Endothelial cell of umbilical vein (primary cell): ENCODE measurements around the gene TTBK1. TPM values are rescaled to one million over a fixed set of nuclear protein-coding genes. Genes with fewer than 3 reads are reported as not detected.

Source experiments
- BruUV-seq: library from RNA; stranded (reverse); fragments of 400-500 nt; replicated peaks from 2 replicates; lab custom pipeline; 2021; lab: Mats Ljungman, UMichigan
- CTCF ChIA-PET: fragments of 300-600, 350-600 bp; sonication (Branson Sonifier 250); formaldehyde crosslinking; loops from one replicate; lab custom pipeline; 2021; ENCODE audit warnings: antibody characterized with exemption, inconsistent platforms; lab: Charles Lee
- POLR2A ChIA-PET: fragments of 300-600, 350-600 bp; sonication (Branson Sonifier 250); formaldehyde crosslinking; loops from one replicate; lab custom pipeline; 2021; ENCODE audit warnings: antibody characterized with exemption, inconsistent platforms; lab: Charles Lee
- DNase-seq: peaks from one replicate; pipeline ENCODE4 v3.0.0-alpha.2; 2011; ENCODE audit warnings: low read depth, low spot score
- FAIRE-seq: peaks from 2 replicates; lab custom pipeline; 2011; peaks lifted over from hg19 to GRCh38; lab: Jason Lieb, UNC
- H2AFZ ChIP-seq: 2 replicates; pipeline ENCODE4 v1.6.0; 2012; ENCODE audit warnings: low read depth, low read length, control low read depth, inconsistent platforms
- H3K27ac ChIP-seq: 2 replicates; pipeline ENCODE4 v1.5.1; 2011; ENCODE audit warnings: low read depth, mild to moderate bottlenecking, control low read depth, low read length, moderate library complexity; ENCODE audit not compliant: insufficient read depth
- H3K27me3 ChIP-seq, 2 experiments: 2 replicates each; pipeline versions ENCODE4 v1.6.0 to v1.6.1; 2011; ENCODE audit warnings: low read length in 2 of 2, mixed read lengths in 1 of 2; ENCODE audit not compliant: control insufficient read depth in 2 of 2, insufficient read depth in 2 of 2
- H3K36me3 ChIP-seq, 2 experiments: 2 replicates in 1 of 2; 3 replicates in 1 of 2; pipeline ENCODE4 v1.5.1; 2011; ENCODE audit warnings: low read length in 2 of 2, mild to moderate bottlenecking in 1 of 2, moderate library complexity in 1 of 2; ENCODE audit not compliant: control insufficient read depth in 2 of 2, insufficient read depth in 2 of 2; ENCODE audit errors: extremely low read depth in 1 of 2
- H3K4me1 ChIP-seq: 3 replicates; pipeline ENCODE4 v1.5.1; 2011; ENCODE audit warnings: mild to moderate bottlenecking, low read length; ENCODE audit not compliant: control insufficient read depth, insufficient read depth; ENCODE audit errors: extremely low read depth
- H3K4me2 ChIP-seq: 2 replicates; pipeline ENCODE4 v1.6.1; 2011; ENCODE audit warnings: low read length, control low read depth, mixed read lengths; ENCODE audit not compliant: insufficient read depth
- H3K4me3 ChIP-seq, 3 experiments: fragments of 200-600 bp in 1 of 3; sonication (generic), shearing (Covaris generic) in 1 of 3; replicated peaks in 1 of 3; 2 replicates each; pipeline ENCODE4 v1.5.1; 2011 to 2016; ENCODE audit warnings: control low read depth in 3 of 3, low read length in 3 of 3, mild to moderate bottlenecking in 2 of 3, inconsistent platforms in 1 of 3, low read depth in 1 of 3, moderate library complexity in 1 of 3; ENCODE audit not compliant: insufficient read depth in 1 of 3
- H3K79me2 ChIP-seq: 2 replicates; pipeline ENCODE4 v1.6.0; 2012; ENCODE audit warnings: low read length, inconsistent platforms; ENCODE audit not compliant: control insufficient read depth, insufficient read depth
- H3K9ac ChIP-seq: replicated peaks from 2 replicates; pipeline ENCODE3; 2011; ENCODE audit warnings: low read length, control low read depth; ENCODE audit not compliant: insufficient read depth; ENCODE audit errors: extremely low read depth
- H3K9me1 ChIP-seq: replicated peaks from 3 replicates; pipeline ENCODE4 v1.6.0; 2011; ENCODE audit warnings: mild to moderate bottlenecking, low read length; ENCODE audit not compliant: control insufficient read depth, insufficient read depth; ENCODE audit errors: extremely low read depth
- H3K9me3 ChIP-seq: replicated peaks from 2 replicates; pipeline ENCODE4 v1.5.1; 2012; ENCODE audit warnings: low read length, inconsistent platforms; ENCODE audit not compliant: control insufficient read depth, insufficient read depth
- H4K20me1 ChIP-seq: replicated peaks from 2 replicates; pipeline ENCODE3; 2011; ENCODE audit warnings: mild to moderate bottlenecking, low read length; ENCODE audit not compliant: control insufficient read depth, insufficient read depth; ENCODE audit errors: extremely low read depth
- EZH2 ChIP-seq: IDR thresholded peaks from 2 replicates; pipeline ENCODE4 v1.6.1; 2012; ENCODE audit warnings: borderline replicate concordance, low read depth, mild to moderate bottlenecking, moderate library complexity, low read length, inconsistent platforms; ENCODE audit not compliant: severe bottlenecking
- FOS ChIP-seq: IDR thresholded peaks from 2 replicates; pipeline ENCODE4 v1.6.1; 2011; ENCODE audit warnings: mild to moderate bottlenecking, low read length, moderate library complexity, borderline replicate concordance; ENCODE audit not compliant: insufficient read depth
- GATA2 ChIP-seq: IDR thresholded peaks from 2 replicates; pipeline ENCODE4 v1.7.0; 2011; ENCODE audit warnings: low read depth, mild to moderate bottlenecking, moderate library complexity, mixed read lengths, low read length; ENCODE audit not compliant: insufficient read length, insufficient read depth
- JUN ChIP-seq: IDR thresholded peaks from 2 replicates; pipeline ENCODE4 v1.6.1; 2011; ENCODE audit warnings: borderline replicate concordance, low read depth; ENCODE audit not compliant: insufficient read length, insufficient read depth
- MYC ChIP-seq: IDR thresholded peaks from one replicate; pipeline ENCODE4 v1.6.1; 2011; ENCODE audit warnings: mild to moderate bottlenecking, low read depth, low read length
- POLR2A ChIP-seq: IDR thresholded peaks from 2 replicates; pipeline ENCODE4 v1.6.1; 2012; ENCODE audit warnings: low read depth, mild to moderate bottlenecking, control low read depth, low read length
- POLR2AphosphoS5 ChIP-seq: IDR thresholded peaks from 2 replicates; pipeline ENCODE4 v1.6.1; 2012; ENCODE audit warnings: low read depth, mild to moderate bottlenecking, control low read depth, low read length, moderate library complexity; ENCODE audit not compliant: insufficient read depth
- dilution Hi-C: fragments of 300-500 bp; cut with MboI; formaldehyde crosslinking; loops from one replicate; pipeline ENCODE4 v1.15.0; 2019; ENCODE audit warnings: low sequenced_read_pairs; ENCODE audit not compliant: extremely low pct_ligation_motif_present
- intact Hi-C: fragments of 100-400 bp; cut with micrococcal nuclease; formaldehyde crosslinking; loops from one replicate; pipeline ENCODE4 v1.10.0; 2022
- polyA plus RNA-seq, 4 experiments: library from polyadenylated mRNA; depleted of rRNA in 3 of 4; stranded (reverse) in 3 of 4; unstranded in 1 of 4; fragments of >200 nt; gene quantifications; 2 replicates each; pipeline versions ENCODE4 v1.2.1 to v1.2.3, GENCODE V29; 2011 to 2012; ENCODE audit warnings: missing spikeins in 1 of 4
- total RNA-seq: library from RNA; stranded (reverse); gene quantifications from 2 replicates; pipeline ENCODE4 v1.2.3, GENCODE V29; 2021
- TF ChIP-seq, protein P1 (sequence below), 2 donors: IDR thresholded peaks; 1 replicate in 1 of 2; 2 replicates in 1 of 2; pipeline ENCODE4 v1.5.1; 2011; ENCODE audit warnings: low read length in 2 of 2, mild to moderate bottlenecking in 2 of 2, moderate library complexity in 2 of 2, control low read depth in 1 of 2, inconsistent platforms in 1 of 2, low read depth in 1 of 2; ENCODE audit not compliant: insufficient read depth in 1 of 2; ENCODE audit errors: extremely low read depth in 1 of 2
- TF ChIP-seq, protein P2 (sequence below): IDR thresholded peaks from 2 replicates; pipeline ENCODE4 v1.6.1; 2011; ENCODE audit not compliant: insufficient read depth, insufficient read length

TTBK1 gene
- total and polyA plus RNA-seq, 2 donors (not counting 3 experiments of a cell fraction or from before 2014, with no cell fraction given), result 0.06 TPM; not detected in 1

DNA sequence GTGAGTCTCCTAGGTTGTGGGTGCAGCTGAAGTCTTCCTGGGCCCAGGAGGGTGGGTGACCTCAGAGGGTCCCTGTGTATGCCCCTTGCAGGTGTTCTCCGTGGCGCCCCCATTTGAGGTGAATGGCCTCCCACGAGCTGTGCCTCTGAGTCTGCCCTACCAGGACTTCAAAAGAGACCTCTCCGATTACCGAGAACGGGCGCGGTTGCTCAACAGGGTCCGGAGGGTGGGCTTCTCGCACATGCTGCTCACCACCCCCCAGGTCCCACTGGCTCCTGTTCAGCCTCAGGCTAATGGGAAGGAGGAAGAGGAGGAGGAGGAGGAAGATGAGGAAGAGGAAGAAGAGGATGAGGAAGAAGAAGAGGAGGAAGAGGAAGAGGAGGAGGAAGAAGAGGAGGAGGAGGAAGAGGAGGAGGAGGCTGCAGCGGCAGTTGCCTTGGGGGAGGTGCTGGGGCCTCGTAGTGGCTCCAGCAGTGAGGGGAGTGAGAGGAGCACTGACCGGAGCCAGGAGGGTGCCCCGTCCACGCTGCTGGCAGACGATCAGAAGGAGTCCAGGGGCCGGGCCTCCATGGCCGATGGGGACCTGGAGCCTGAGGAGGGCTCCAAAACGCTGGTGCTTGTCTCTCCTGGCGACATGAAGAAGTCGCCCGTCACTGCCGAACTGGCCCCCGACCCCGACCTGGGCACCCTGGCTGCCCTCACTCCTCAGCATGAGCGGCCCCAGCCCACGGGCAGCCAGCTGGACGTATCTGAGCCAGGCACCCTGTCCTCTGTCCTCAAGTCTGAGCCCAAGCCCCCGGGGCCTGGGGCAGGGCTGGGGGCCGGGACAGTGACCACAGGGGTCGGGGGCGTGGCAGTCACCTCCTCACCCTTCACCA is 39.6 kb downstream of the TTBK1 start:
- ChIA-PET CTCF (interaction anchor here (1.5 to 2.0 kb wide), 2 partner anchors 14 to 54 kb away, joined by 4 to 5 read pairs; partner anchors contain the start of genes DNPH1 and SLC22A7), POLR2A (no interaction called here)
- Histone ChIP-seq H4K20me1 (no peaks in the 10 kb centered on the region), H3K27me3 (peaks cover 10 to 20% of the 10 kb centered on the region in 2 experiments), H2AFZ (no peak overlapping the region), H3K9ac (no peak overlapping the region), H3K4me2 (no peak overlapping the region), H3K9me3 (no peaks in the 10 kb centered on the region), H3K4me3 (no peak overlapping the region), H3K9me1 (no peaks in the 10 kb centered on the region), H3K4me1 (no peaks in the 10 kb centered on the region), H3K36me3 (no peaks in the 10 kb centered on the region), H3K27ac (no peak overlapping the region), H3K79me2 (no peaks in the 10 kb centered on the region)
- TF ChIP-seq EZH2, result no peak
- TF ChIP-seq POLR2A, result no peak
- TF ChIP-seq, protein P1, sequence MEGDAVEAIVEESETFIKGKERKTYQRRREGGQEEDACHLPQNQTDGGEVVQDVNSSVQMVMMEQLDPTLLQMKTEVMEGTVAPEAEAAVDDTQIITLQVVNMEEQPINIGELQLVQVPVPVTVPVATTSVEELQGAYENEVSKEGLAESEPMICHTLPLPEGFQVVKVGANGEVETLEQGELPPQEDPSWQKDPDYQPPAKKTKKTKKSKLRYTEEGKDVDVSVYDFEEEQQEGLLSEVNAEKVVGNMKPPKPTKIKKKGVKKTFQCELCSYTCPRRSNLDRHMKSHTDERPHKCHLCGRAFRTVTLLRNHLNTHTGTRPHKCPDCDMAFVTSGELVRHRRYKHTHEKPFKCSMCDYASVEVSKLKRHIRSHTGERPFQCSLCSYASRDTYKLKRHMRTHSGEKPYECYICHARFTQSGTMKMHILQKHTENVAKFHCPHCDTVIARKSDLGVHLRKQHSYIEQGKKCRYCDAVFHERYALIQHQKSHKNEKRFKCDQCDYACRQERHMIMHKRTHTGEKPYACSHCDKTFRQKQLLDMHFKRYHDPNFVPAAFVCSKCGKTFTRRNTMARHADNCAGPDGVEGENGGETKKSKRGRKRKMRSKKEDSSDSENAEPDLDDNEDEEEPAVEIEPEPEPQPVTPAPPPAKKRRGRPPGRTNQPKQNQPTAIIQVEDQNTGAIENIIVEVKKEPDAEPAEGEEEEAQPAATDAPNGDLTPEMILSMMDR (IDR thresholded peaks at IDR 0.05; ENCODE audit: extremely low read depth in 1 of 2, insufficient read depth in 1 of 2, low read depth in 1 of 2, low read length in 2 of 2), result no peak
- TF ChIP-seq GATA2, result no peak
- TF ChIP-seq POLR2AphosphoS5, result no peak
- TF ChIP-seq FOS, result no peak
- TF ChIP-seq MYC, result no peak
- no peak for TF ChIP-seq JUN
- TF ChIP-seq, protein P2, sequence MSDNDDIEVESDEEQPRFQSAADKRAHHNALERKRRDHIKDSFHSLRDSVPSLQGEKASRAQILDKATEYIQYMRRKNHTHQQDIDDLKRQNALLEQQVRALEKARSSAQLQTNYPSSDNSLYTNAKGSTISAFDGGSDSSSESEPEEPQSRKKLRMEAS, result no peak
- dilution Hi-C loops (no loop called here), intact Hi-C loops (no loop called here)
- DNase-seq (no peak), FAIRE-seq (no peak)
- BruUV-seq, result no TSS peak
